Stimulated activated CD4-positive, alpha-beta T cell treated with anti-CD3 and anti-CD28 coated beads, Interleukin-2, amount 100 ng/mL, for 4 hours (primary cell): ENCODE measurements around the gene MTARC1.
A peak's percentile ranks its signal among the peaks of the same experiment; 100 is the strongest.

Source experiments
- DNase-seq: peaks from one replicate; pipeline ENCODE4 v3.0.0-alpha.2; 2020; ENCODE audit warnings: low read depth

Gene MTARC1

DNA sequence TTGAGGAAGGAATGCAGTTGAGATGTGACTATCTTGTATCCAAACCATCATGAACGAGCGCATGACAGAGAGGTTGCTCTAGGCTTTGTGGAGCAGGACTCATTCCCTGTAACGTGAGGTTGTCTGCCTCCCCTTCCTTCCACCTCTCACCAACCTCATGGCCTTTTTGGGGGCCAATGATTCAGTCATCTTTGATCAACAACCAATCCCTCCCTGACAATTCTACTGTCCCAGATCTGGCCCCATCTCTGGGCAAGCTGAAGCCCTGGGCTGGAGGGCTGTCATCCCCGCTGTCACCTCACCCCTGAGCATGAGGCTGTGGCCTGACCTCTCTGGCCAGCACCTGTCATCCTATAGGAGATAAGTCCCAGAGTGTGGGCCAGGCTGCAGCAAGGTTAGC, 19.7 kb downstream of the MTARC1 start:
- DNase-seq = no peak

- DNase-seq = no peak
These were observed 21.0 kb downstream of the MTARC1 start for GRCh38 chr1:220807726-220808125.

- no peak for DNase-seq
These were observed 21.9 kb downstream of the MTARC1 start for GRCh38 chr1:220808345-220809186.

DNA sequence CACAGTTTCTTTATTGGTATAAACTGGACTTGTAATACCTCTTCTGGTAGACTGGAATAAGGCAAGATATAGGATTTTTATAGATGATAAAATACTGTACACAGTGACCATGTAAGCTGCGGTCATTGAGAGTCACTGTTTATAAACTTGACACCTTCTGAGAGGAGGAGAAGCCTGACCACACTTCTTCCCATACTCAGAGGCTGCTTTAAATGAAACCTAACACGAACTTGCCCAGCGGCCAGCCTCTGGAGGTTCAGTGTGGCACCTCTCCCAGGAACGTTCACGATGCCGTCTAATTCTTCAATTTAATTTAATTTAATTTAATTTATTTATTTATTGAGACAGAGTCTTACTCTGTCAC, 22.5 kb downstream of the MTARC1 start:
- DNase-seq = no peak

DNA sequence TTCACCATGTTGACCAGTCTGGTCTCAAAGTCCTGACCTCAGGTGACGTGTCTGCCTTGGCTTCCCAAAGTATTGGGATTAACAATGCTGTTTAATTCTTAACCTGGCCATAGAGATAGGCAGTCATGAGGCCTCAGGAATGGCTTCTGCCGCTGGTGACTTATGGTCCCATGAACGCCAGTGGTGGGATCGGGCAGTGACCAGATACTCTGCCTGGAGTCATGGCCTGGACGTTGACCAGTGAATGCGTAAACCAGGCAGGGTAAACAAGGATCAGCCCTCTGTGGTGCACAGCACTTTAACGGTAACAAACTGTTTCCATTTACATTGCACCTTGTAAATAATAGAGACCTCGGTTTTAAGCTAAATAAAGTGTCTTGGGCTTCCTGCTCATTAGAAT, 23.0 kb downstream of the MTARC1 start:
- no peak for DNase-seq

GRCh38 chr1:220810179-220810653, 23.5 kb downstream of the MTARC1 start:
- peak; percentile 64 for DNase-seq

DNA sequence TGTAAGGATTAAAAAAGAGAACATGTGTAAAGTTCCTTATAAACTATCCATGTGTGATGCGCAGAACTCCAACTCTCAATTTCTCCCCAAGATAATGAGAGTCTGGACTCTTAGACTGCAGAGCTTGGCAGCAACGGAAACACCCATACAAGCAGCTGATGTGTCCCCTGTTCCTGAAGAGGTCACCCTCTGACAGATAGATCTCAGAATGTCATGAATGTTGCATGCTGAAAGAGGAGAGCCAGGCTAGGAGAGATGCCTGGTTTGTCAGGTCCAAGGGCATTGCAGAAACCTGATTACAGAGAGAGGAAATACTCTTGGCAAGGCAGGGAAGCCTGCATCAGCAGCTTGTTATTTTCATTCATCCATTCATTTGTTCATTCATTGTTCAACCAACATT, 24.2 kb downstream of the MTARC1 start:
- DNase-seq = no peak

DNA sequence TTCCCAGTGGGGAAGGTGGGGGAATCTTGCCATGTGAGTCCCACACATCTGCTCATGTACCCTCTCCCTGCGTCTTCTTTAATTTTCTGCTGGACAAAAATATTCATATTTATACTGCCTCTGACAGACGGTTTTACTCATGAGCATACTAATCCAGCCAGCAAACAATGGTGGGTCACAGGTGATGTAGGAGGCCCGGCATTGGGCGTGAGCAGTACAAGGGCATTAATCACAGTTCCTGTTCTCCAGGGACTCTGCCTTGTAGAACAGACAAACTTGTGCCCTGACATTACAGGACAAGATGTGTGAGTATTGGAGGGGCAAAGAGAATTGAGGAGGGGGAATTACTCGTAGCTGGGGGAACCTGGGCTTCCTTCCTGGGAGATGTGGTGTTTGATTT, 25.0 kb downstream of the MTARC1 start:
- DNase-seq = no peak

- no peak for DNase-seq
These were observed 25.6 kb downstream of the MTARC1 start for GRCh38 chr1:220812308-220812707.

- DNase-seq = no peak
These were observed 26.3 kb downstream of the MTARC1 start for GRCh38 chr1:220813013-220813412.

DNA sequence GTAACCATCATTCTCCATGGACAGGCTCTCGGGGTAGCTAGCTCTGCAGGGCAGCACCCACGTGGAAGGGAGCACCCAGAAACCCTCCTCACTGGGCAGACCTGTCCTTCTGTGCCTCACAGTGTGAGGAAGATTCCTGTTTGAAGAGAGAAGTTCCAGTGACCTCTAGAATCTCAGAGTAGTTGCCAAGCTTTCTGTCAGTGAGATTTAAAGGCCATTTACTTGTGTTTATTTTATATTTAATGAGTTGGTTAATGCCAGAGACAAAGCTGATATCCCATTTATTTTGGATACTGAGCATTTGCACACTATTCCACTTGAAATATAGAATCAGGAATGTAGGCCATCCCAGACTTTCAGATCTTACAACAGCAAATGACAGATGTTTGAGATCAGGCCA, 28.7 kb downstream of the MTARC1 start:
- DNase-seq = no peak

DNA sequence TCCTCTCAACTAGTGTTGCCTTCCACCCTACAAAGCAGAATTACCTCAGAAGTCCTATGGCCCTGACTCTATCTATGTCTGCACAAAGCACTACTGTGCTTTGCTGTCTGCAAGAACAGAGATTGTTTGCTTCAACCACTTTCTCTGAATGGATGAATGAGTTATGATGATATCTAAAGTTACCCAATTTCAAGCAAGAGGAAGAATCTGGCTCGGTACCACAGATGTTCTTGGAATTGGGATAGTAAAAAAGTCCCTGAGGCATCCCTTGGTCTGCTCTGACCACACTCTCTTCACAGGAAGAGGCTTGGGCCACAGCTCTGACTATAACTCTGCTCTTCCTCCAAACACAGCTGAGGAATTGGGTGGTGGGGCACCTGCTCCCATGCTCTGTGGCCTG, 31.2 kb downstream of the MTARC1 start:
- no peak for DNase-seq

DNA sequence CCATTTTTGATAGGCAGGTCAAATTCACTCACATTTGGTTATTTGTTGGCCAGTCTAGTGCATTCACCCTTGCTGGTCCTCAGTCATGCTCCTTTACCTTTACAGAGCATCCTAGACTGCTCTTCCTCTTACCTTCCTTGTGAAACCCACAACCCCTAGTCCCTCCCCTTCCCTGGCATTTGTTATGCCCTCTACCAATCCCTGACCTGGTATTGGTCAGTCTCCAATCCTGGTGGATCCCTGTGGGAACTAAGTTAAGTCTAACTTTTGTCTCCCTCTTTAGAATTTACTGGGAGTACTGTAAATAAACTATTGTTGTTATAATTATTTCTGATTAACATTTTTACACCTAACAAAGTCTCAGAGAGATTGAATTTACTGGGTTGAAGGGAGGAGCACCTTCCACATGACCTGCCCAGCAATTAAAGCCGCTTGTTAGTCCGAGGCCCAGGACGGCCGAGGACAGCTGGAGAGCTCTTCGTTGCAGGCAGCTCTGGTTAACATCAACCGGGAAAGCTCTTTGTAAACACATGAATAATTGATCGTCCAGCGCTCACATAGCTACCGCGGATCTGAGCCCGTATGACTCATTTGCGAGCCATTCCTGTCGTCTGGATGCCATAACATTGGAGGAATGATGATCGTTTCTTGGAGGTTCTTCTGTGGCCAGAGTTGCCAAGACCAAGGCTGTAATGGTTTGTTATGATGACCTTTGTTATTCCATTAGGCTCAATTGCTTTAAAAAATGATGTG, 31.9 kb downstream of the MTARC1 start:
- DNase-seq = no peak

DNA sequence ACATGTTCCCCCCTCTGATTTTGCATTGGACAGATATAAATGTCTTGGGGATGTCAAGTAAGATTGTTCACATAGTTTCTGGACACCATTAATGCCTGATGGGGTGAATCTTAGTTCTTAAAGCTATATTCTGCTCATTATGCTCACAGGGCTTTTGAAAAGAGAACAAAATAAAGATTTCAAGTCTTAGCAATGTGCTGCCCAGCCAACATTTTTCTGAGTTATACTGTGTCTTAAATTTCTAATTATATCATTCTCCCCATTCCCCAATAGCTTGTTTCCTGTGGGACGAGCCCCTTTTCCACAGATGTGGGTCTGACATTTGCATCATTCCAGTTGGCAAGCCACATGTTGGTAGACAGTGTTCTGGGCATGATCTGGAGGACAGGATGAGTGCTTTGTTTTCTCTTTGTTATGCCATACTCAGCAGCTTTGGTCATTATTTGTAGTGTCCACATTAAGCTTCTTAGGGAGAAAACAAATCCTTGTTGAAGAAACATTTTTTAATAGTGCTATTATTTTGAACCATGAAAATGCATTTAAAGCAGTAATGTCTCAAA, 32.8 kb downstream of the MTARC1 start:
- DNase-seq = no peak

DNA sequence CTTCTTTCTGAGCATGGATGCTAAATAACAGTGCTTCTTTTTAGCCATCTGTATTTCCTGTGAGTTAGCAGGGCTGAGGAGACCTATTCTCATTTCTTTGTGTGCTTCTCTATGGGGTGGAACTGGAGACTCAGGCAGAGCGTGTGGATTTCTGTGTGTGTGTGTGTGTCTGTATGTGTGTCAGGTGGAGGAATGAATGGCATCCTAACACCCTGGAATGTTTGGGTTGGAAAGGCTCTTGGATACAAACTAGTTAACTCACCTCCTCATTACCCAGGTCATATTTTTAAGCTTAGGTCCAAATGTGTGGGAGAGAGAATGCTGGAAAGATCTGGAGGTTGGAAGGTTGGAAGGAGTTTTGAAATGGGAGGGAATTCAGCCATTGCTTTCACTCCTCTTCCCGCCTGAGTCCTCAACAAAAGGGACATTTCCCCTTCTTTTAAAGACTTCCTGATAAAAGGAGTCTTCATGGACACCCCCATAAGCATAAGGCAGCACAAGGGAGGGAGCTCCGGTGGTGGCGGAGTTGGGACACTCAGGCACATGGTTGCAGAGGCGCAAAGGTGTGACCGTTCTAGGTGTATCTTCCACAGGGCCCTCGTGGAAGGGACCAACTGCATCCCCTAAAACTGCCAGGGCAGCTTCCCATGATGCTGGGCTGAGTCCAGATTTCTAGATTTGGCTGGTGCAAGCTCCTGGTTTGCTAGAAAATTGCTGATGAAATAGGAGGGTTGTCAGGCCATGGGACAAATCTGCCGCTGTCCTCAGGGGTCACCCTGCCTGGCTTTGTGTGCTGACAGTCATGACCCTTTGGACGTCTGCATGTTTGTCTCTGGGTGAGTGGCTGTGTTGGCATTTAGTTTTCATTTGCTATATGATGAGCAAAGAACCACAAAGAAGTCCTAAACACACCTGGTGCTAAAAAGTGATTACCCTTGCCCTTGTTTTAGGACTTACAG, 37.6 kb downstream of the MTARC1 start:
- no peak for DNase-seq

DNA sequence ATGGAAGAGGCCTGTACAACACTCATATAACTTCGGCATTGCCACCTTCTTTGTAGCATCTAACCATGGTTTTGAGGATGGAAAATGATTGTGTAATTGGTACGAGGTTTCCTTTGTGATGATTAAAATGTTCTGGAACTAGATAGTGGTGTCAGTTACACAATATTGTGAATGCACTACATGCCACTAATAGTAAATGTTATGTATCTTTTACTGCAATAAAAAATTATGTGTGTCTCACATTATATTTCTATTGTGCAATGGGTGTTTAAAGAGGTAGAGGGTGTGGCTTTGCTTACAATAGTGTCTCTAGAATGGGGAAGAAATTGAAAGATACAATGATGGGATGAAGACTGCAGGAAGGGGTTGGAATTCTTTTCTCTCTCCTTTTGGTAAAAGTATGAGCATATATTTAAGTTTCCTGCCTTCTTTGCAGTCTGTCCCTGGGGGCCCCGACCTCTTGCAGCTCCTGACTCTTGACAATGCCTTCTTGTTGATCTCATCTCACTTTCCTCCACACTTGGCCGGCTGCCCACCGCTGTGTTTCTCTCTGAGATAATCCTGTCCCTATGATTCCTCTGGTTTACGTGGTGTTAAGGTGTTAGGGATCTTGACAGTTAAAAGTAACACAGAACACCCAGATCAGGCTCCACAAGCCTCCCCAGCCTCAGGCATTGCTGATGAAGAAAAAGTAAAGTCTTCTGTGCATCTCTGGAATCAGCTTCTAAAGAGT, 39.3 kb downstream of the MTARC1 start:
- DNase-seq = no peak

GRCh38 chr1:220826729-220827128, 40.0 kb downstream of the MTARC1 start:
- no peak for DNase-seq

- no peak for DNase-seq
These were observed 40.9 kb downstream of the MTARC1 start for GRCh38 chr1:220827445-220828178.

GRCh38 chr1:220828179-220828490, 41.4 kb downstream of the MTARC1 start:
- no peak for DNase-seq

- DNase-seq = no peak
These were observed 42.4 kb downstream of the MTARC1 start for GRCh38 chr1:220828950-220829586.
